Mucosa of descending colon (tissue), 3 donors: ENCODE data around the gene CEP41. TPM values are rescaled to one million over a fixed set of nuclear protein-coding genes. Genes with fewer than 3 reads are reported as not detected.

Experiments used
- ATAC-seq: fragments of 200-7000 bp; cut with Tn5 transposase; one replicate; pipeline ENCODE4 v1.9.1; 2020; ENCODE audit warnings: mild to moderate bottlenecking, moderate library complexity
- DNase-seq, 3 donors: peaks; one replicate each; pipeline ENCODE4 v3.0.0-alpha.2; 2020
- H3K36me3 ChIP-seq: fragments of 200-600 bp; one replicate; pipeline ENCODE4 v1.8.0; 2021; ENCODE audit warnings: low read depth, mild to moderate bottlenecking
- H3K4me1 ChIP-seq: fragments of 200-600 bp; one replicate; pipeline ENCODE4 v1.8.0; 2021; ENCODE audit warnings: low read depth, mild to moderate bottlenecking
- H3K4me3 ChIP-seq: fragments of 200-600 bp; one replicate; pipeline ENCODE4 v1.8.0; 2021; ENCODE audit warnings: mild to moderate bottlenecking
- H3K9me3 ChIP-seq: fragments of 200-600 bp; one replicate; pipeline ENCODE4 v1.8.0; 2021; ENCODE audit warnings: mild to moderate bottlenecking
- intact Hi-C, 2 donors: fragments of 100-400 bp; cut with DNase I in 1 of 2; cut with micrococcal nuclease in 1 of 2; formaldehyde crosslinking; loops; one replicate each; pipeline versions ENCODE4 v1.11.0 to v1.11.1; 2022; cut with DNase I, micrococcal nuclease
- total RNA-seq, 3 donors: library from RNA; stranded (reverse); fragmentation: NEBNext Ultra II Directional in 2 of 3; extraction: Animal tissue kit (Norgen Biotek cat#: 25700) in 2 of 3; gene quantifications; one replicate each; pipeline versions ENCODE4 v1.2.1 to v1.2.4, GENCODE V29; 2021 to 2023
- TF ChIP-seq, protein P1 (sequence below): fragments of 200-600 bp; IDR thresholded peaks from one replicate; pipeline ENCODE4 v1.8.0; 2022; ENCODE audit warnings: antibody characterized with exemption, mild to moderate bottlenecking
- donor health status: DM: no; HTN: no; CAD: no; lungs with moderate emphysema.
- donor health status: DM: no; HTN: no; CAD: no.
- donor health status: DM: no; HTN: yes; CAD: no.

The CEP41 gene
- total RNA-seq, 3 donors from 2014 or later = 6.4 to 8.3 (median 6.6) TPM

DNA sequence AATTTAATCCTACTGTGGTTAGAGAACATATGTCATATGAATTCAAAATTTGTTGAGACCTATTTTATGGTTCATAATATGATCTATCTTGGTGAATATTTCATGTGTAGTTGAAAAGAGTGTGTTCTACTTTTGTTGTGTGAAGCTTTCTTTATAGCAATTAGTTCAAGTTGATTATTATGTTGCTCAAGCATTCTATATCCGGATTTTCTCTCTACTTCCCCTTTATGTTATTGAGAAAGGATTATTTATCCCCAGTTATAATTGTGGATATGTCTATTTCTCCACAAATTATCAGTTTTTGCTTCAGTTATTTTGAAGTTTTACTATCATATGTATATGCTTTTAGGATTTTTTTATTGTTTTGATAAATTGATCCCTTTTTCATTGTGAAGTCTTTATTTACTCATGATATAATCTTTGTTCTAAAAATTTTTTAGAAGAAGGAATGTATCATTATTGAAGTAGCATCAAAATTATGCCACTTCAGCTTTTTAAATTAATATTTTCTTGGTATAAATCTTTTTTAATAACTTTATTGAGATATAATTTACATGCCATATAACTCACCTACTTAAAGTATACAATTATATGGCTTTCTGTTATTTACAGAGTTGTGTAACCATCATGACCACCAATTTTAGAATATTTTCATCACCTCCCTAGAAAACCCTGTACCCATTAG lies 39.0 kb upstream of the CEP41 start:
- no peak for DNase-seq
- ATAC-seq = no peak
- no peaks in the 10 kb centered on the region for H3K4me1 ChIP-seq

DNA sequence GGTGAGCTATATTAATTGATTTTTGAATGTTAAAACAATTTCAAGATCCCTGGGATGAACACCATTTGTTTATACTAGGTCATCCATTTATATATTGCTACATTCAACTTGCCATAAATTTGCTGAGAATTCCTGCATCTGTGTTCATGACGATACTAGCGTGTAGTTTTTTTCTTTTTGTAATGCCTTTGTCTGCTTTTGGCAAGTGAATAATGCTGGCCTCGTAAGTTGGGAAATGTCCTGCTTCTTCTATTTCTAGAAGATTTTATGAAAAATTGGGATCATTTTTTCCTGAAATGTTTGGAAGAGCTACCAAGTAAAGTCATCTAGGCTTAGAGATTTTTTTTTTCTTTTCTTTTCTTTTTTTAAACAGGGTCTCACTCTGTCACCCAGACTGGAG lies 38.2 kb upstream of the CEP41 start:
- H3K9me3 ChIP-seq = peaks cover 7% of the 10 kb centered on the region
- intact Hi-C loops = no loop called here
- ATAC-seq (no peak), DNase-seq (no peak)
- no peaks in the 10 kb centered on the region for H3K4me1 ChIP-seq
- H3K4me3 ChIP-seq = no peak overlapping the region
- no peaks in the 10 kb centered on the region for H3K36me3 ChIP-seq
- TF ChIP-seq, protein P1, sequence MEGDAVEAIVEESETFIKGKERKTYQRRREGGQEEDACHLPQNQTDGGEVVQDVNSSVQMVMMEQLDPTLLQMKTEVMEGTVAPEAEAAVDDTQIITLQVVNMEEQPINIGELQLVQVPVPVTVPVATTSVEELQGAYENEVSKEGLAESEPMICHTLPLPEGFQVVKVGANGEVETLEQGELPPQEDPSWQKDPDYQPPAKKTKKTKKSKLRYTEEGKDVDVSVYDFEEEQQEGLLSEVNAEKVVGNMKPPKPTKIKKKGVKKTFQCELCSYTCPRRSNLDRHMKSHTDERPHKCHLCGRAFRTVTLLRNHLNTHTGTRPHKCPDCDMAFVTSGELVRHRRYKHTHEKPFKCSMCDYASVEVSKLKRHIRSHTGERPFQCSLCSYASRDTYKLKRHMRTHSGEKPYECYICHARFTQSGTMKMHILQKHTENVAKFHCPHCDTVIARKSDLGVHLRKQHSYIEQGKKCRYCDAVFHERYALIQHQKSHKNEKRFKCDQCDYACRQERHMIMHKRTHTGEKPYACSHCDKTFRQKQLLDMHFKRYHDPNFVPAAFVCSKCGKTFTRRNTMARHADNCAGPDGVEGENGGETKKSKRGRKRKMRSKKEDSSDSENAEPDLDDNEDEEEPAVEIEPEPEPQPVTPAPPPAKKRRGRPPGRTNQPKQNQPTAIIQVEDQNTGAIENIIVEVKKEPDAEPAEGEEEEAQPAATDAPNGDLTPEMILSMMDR = no peak

More for the DNA sequence above, 39.0 kb upstream of the CEP41 start:
- intact Hi-C loops = no loop called here
- H3K9me3 ChIP-seq = peaks cover 7% of the 10 kb centered on the region
- H3K36me3 ChIP-seq = no peaks in the 10 kb centered on the region
- no peak overlapping the region for H3K4me3 ChIP-seq
- TF ChIP-seq, protein P1 = no peak

DNA sequence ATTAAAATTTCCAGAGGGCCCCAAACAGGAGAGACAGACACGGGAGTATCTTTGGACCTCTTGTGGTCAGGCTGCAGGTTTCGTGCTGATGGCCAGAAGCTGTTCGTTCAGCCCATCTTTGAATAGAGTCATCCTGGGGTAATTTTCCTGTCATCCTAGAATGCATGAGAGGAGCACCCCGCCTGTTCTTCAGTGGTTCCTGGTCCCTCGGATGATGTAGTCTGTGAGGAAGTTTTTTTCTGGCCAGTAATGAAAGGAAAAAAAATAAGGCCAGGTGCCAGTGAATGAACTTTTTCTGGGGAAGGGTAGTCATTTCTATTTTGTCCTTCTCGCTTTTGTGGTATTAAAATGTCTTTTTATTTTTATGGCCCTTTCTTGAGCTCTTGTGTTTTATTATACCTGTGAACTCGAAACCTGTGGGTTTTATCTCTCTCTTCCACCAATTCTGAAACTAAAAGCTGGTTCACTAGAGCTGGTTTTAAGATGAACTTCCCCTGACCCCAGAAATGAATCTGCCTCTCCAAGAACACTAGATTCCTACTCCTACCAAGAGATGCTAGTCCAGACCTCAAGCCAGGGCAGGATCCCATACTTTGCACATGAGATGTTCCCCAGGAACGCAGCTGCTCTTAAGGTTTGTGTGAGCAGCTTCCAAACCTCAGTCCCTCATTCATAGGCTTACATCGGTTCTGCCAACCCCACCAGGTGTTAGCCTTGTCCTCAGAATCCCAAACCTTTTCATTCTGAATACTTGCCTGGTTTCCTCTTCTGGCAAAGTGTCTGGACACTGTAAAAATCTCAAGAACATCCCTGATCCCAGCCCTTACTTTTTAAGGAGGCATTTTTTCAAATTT lies 35.7 kb upstream of the CEP41 start:
- TF ChIP-seq, protein P1 = no peak
- Histone ChIP-seq H3K36me3 (no peaks in the 10 kb centered on the region), H3K4me1 (no peaks in the 10 kb centered on the region), H3K4me3 (no peak overlapping the region), H3K9me3 (peaks cover 7% of the 10 kb centered on the region)
- ATAC-seq (no peak), DNase-seq (no peak)
- intact Hi-C loops = no loop called here

DNA sequence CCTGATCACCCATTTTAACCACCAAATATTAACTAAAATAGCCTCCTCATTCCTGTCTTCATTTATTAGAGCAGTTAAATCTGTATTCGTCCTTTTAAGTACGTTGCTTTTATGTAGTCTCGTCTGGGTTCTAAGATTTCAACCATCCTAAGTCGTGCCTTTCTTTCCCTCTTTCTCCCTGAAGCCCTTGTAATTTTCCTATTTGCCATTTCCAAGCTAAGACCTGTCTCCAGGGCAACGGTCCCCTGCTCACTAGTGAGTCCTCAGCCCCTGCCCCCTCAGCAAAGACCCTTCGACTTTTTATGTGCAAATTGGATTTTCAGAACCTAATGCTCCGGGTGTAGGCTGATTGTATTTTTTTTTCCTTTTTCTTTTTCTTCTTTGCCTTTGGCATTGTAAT lies 35.0 kb upstream of the CEP41 start:
- H3K4me3 ChIP-seq = no peak overlapping the region
- intact Hi-C loops = no loop called here
- H3K36me3 ChIP-seq = no peaks in the 10 kb centered on the region
- TF ChIP-seq, protein P1 = no peak
- H3K4me1 ChIP-seq = no peaks in the 10 kb centered on the region
- no peak for ATAC-seq
- peaks cover 7% of the 10 kb centered on the region for H3K9me3 ChIP-seq
- no peak for DNase-seq

DNA sequence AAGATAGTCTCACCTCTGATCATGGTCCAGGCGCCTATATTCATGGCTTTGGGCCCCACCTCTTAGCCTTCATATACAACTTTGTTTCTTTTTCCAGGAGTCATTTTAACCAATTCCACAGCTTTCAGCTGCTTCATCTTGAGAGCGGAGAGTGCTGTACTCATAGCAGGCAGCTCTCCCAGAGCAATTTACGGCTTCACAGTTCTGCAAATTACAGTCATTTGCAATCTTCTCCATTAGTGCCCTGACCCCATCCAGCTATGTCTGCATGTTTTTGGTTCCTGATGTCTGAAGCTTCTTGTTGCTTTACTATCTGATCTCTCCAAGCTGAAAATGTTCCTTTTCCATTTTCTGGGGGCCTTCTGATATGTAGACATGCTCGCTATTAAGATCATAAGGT lies 33.1 kb upstream of the CEP41 start:
- TF ChIP-seq, protein P1 = no peak
- ATAC-seq = no peak

More for the DNA sequence above, 33.1 kb upstream of the CEP41 start:
- DNase-seq = no peak
- H3K9me3 ChIP-seq = peaks cover 7% of the 10 kb centered on the region
- H3K4me3 ChIP-seq = no peak overlapping the region
- H3K36me3 ChIP-seq = no peaks in the 10 kb centered on the region
- intact Hi-C loops = no loop called here
- H3K4me1 ChIP-seq = no peaks in the 10 kb centered on the region
